ENCODE measurements around the gene LY6G5C.

The LY6G5C gene

DNA sequence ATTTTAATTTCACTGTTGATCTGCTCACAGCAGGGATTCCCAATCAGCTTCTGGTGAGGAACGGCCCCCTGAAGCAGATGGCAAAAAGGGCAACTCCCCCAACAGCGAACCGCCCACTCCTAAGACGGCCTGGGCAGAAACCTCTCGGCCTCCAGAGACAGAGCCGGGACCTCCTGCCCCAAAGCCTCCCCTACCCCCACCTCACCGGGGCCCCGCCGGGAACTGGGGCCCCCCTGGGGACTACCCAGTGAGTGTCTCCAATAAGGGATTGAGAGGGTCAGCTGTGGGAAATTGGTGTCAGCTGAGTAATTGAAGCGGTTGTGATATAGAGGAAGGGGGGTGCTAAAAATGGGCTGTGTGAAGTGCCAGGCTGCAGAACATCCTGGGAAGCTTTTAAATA lies 53.9 kb downstream of the LY6G5C start:
- no peak for DNase-seq (ENCODE audit: low read depth)
- no peak overlapping the region for H3K4me3 ChIP-seq (ENCODE audit: control insufficient read depth, low read depth, low read length)
- TF ChIP-seq, protein P1, sequence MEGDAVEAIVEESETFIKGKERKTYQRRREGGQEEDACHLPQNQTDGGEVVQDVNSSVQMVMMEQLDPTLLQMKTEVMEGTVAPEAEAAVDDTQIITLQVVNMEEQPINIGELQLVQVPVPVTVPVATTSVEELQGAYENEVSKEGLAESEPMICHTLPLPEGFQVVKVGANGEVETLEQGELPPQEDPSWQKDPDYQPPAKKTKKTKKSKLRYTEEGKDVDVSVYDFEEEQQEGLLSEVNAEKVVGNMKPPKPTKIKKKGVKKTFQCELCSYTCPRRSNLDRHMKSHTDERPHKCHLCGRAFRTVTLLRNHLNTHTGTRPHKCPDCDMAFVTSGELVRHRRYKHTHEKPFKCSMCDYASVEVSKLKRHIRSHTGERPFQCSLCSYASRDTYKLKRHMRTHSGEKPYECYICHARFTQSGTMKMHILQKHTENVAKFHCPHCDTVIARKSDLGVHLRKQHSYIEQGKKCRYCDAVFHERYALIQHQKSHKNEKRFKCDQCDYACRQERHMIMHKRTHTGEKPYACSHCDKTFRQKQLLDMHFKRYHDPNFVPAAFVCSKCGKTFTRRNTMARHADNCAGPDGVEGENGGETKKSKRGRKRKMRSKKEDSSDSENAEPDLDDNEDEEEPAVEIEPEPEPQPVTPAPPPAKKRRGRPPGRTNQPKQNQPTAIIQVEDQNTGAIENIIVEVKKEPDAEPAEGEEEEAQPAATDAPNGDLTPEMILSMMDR (conservative IDR thresholded peaks at IDR 0.05; ENCODE audit: control insufficient read depth, insufficient read depth, low read depth, low read length), result no peak
